B cell (primary cell): ENCODE data around the gene SFMBT1.

Experiments
- CTCF ChIP-seq: fragments of 200-600 bp; IDR thresholded peaks from one replicate; pipeline ENCODE4 v1.8.0; 2022; ENCODE audit warnings: antibody characterized with exemption, mild to moderate bottlenecking
- EZH2 ChIP-seq: IDR thresholded peaks from 2 replicates; pipeline ENCODE4 v1.6.1; 2012; ENCODE audit warnings: borderline replicate concordance, low read depth, mild to moderate bottlenecking, moderate library complexity, low read length; ENCODE audit not compliant: insufficient read depth, poor library complexity, severe bottlenecking

- TF ChIP-seq CTCF (no peak), EZH2 (no peak)
Measured at GRCh38 chr3:52894756-52895155, 151.1 kb downstream of the SFMBT1 start.
